ENCODE data around the gene OR5B17.

- TF ChIP-seq CTCF (IDR thresholded peaks at IDR 0.05) = no peak
- TF ChIP-seq MAX (CRISPR knock-in tag; IDR thresholded peaks at IDR 0.05) = no peak
- no peak for TF ChIP-seq ZNF121 (CRISPR knock-in tag; IDR thresholded peaks at IDR 0.05)
- TF ChIP-seq SMAD4 (CRISPR knock-in tag; IDR thresholded peaks at IDR 0.05) = no peak
- TF ChIP-seq ZNF416 (CRISPR knock-in tag; IDR thresholded peaks at IDR 0.05) = no peak
- no peak for TF ChIP-seq NR3C1 (CRISPR knock-in tag; conservative IDR thresholded peaks at IDR 0.05; ENCODE audit: low read depth)
- no peak for TF ChIP-seq HMGA2 (CRISPR knock-in tag; IDR thresholded peaks at IDR 0.05)
- no peak for TF ChIP-seq RELA (CRISPR knock-in tag; IDR thresholded peaks at IDR 0.05; ENCODE audit: borderline replicate concordance)
- no peak for TF ChIP-seq ZBTB21 (CRISPR knock-in tag; IDR thresholded peaks at IDR 0.05; ENCODE audit: borderline replicate concordance)
- no peak for TF ChIP-seq NR2C2 (CRISPR knock-in tag; IDR thresholded peaks at IDR 0.05)
- no peak for TF ChIP-seq ZBTB43 (CRISPR knock-in tag; IDR thresholded peaks at IDR 0.05)
- TF ChIP-seq ATF6 (CRISPR knock-in tag; IDR thresholded peaks at IDR 0.05) = no peak
Observed at GRCh38 chr11:58395581-58395980, 36.7 kb upstream of the OR5B17 start.
